Measurements from ENCODE around the gene PRRC2B. TPM values are rescaled to one million over a fixed set of nuclear protein-coding genes. Genes with fewer than 3 reads are reported as not detected.

Gene PRRC2B
- total and polyA plus RNA-seq, 2 of the 13 experiments (the other 11 are each of a cell fraction or from before 2014, with no cell fraction given), result 20.8 to 37.4 TPM

DNA sequence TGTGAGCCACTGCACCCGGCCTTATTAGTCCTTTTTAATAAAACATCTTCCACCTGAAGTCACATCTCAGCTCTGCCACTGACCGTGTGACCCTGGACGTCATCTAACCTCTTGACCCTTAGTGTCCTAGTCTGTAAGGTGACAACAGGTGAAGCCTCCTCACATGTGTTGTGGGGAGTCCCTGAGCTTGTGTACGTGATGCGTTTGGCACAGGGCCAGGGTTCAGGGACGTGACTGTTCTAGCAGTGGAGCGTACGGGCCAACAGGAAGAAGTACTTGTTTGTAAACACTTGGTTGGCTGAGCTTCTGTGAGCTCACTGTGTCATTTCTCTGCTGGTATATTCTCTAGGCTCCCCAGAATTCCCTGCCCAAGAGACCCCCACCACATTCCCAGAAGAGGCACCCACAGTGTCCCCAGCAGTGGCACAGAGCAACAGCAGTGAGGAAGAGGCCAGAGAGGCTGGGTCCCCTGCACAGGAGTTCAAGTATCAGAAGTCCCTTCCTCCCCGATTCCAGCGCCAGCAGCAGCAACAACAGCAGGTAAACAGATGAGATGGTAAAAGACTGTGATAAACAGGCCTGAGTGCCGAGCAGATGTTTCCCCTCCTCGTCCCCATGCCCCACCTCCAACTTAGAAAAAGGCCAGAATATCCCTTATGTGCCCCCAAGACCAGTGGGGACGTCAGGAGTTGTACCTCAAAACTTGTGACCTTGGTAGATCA, 73.5 kb downstream of the PRRC2B start:
- Histone ChIP-seq H3K4me1 (ENCODE audit: insufficient read depth, low read length) (peaks cover under 1% of the 10 kb centered on the region), H3K4me3 (replicated peaks in 1 of 3; ENCODE audit: insufficient read depth in 1 of 3, low read depth in 2 of 3, low read length in 3 of 3) (no peak overlapping the region), H3K9me3 (ENCODE audit: low read length) (no peaks in the 10 kb centered on the region), H3K4me2 (ENCODE audit: low read depth, low read length) (no peak overlapping the region), H4K20me1 (ENCODE audit: insufficient read depth, low read length) (peaks cover 12% of the 10 kb centered on the region; the same call in 1 of the 2 replicates), H3K27me3 (ENCODE audit: control insufficient read depth in 1 of 2, insufficient read depth in 2 of 2, low read length in 2 of 2) (no peaks in the 10 kb centered on the region), H3K79me2 (ENCODE audit: insufficient read depth, low read length) (no peaks in the 10 kb centered on the region), H3K36me3 (replicated peaks in 1 of 2; ENCODE audit: control insufficient read depth in 1 of 2, insufficient read depth in 2 of 2, low read length in 2 of 2) (peaks cover 41 to 83% of the 10 kb centered on the region in 2 experiments), H3K9ac (ENCODE audit: insufficient read depth, low read depth, low read length) (no peak overlapping the region), H2AFZ (ENCODE audit: low read length) (no peak overlapping the region), H3K27ac (ENCODE audit: extremely low read length, insufficient read depth, low read length) (no peak overlapping the region)
- no peak for DNase-seq (ENCODE audit: low spot score)
- FAIRE-seq, result no peak
- ATAC-seq, result no peak
- in situ Hi-C loops (cut with HindIII; ENCODE audit: extremely low pct_ligation_motif_present, low pct_unique_long_range_greater_than_20kb) (no loop called here), intact Hi-C loops (cut with micrococcal nuclease; ENCODE audit: unreplicated experiment) (no loop called here)
- TF ChIP-seq MED1 (CRISPR knock-in tag; IDR thresholded peaks at IDR 0.05) (no peak), KLF12 (CRISPR knock-in tag; IDR thresholded peaks at IDR 0.05; ENCODE audit: borderline replicate concordance) (no peak), ZNF704 (CRISPR knock-in tag; IDR thresholded peaks at IDR 0.05; ENCODE audit: borderline replicate concordance) (no peak), MAZ (IDR thresholded peaks at IDR 0.05; ENCODE audit: borderline replicate concordance, low read depth, low read length) (no peak), MAZ (CRISPR knock-in tag; IDR thresholded peaks at IDR 0.05; ENCODE audit: low read depth) (no peak), ZNF558 (CRISPR knock-in tag; IDR thresholded peaks at IDR 0.05; ENCODE audit: borderline replicate concordance) (no peak), TEF (CRISPR knock-in tag; IDR thresholded peaks at IDR 0.05) (no peak), ZNF232 (CRISPR knock-in tag; IDR thresholded peaks at IDR 0.05; ENCODE audit: borderline replicate concordance) (no peak), CBX1 (IDR thresholded peaks at IDR 0.05; ENCODE audit: low read depth) (no peak), ATM (IDR thresholded peaks at IDR 0.05; ENCODE audit: borderline replicate concordance) (no peak), DRAP1 (CRISPR knock-in tag; IDR thresholded peaks at IDR 0.05) (no peak), BCL6 (CRISPR knock-in tag; IDR thresholded peaks at IDR 0.05) (no peak), ZSCAN21 (CRISPR knock-in tag; IDR thresholded peaks at IDR 0.05; ENCODE audit: borderline replicate concordance) (no peak), SIN3A (IDR thresholded peaks at IDR 0.05; ENCODE audit: borderline replicate concordance, low read depth, low read length) (no peak), ZNF546 (CRISPR knock-in tag; conservative IDR thresholded peaks at IDR 0.05) (no peak), HMGXB3 (CRISPR knock-in tag; IDR thresholded peaks at IDR 0.05; ENCODE audit: borderline replicate concordance) (no peak)
- POLR2A ChIA-PET, result no interaction called here
- BruUV-seq (replicated peaks), result no TSS peak
- CTCF ChIA-PET (ENCODE audit: low intra/inter-chr PET ratio, low total read pairs), result no interaction called here
- 96% methylated on average over 13 of the region's 13 CpGs for WGBS (ENCODE audit: low lambda C conversion rate)
